IPS-11a (cell line): Measurements from ENCODE around the gene PRR35.
"Not testable (repeated sequence)": the region's sequence is repeated elsewhere in the genome, so short reads cannot be mapped to it uniquely, and the experiment has no call there.

Experiments
- H3K4me3 ChIP-seq: one replicate; pipeline ENCODE4 v1.5.1; 2013; ENCODE audit warnings: low read depth, low read length, control low read depth

The PRR35 gene

GRCh38 chr16:591892-592517 is 31.8 kb downstream of the PRR35 start:
- no peak overlapping the region for H3K4me3 ChIP-seq

- H3K4me3 ChIP-seq = no peak overlapping the region
These were observed 32.5 kb downstream of the PRR35 start for GRCh38 chr16:592518-593306.

GRCh38 chr16:593406-593805 is 33.2 kb downstream of the PRR35 start:
- no peak overlapping the region for H3K4me3 ChIP-seq

- no peak overlapping the region for H3K4me3 ChIP-seq
These were observed 33.6 kb downstream of the PRR35 start for GRCh38 chr16:593807-594206.

GRCh38 chr16:595094-595528 is 34.9 kb downstream of the PRR35 start:
- no peak overlapping the region for H3K4me3 ChIP-seq

- no peak overlapping the region for H3K4me3 ChIP-seq
These were observed 35.9 kb downstream of the PRR35 start for GRCh38 chr16:595942-596735.

- no peak overlapping the region for H3K4me3 ChIP-seq
These were observed 36.5 kb downstream of the PRR35 start for GRCh38 chr16:596736-597060.

- H3K4me3 ChIP-seq = not testable (repeated sequence)
These were observed 37.5 kb downstream of the PRR35 start for GRCh38 chr16:597655-598054.

- no peak overlapping the region for H3K4me3 ChIP-seq
These were observed 38.9 kb downstream of the PRR35 start for GRCh38 chr16:598823-599739.

- H3K4me3 ChIP-seq = no peak overlapping the region
These were observed 40.6 kb downstream of the PRR35 start for GRCh38 chr16:600781-601180.

GRCh38 chr16:603933-604332 is 43.7 kb downstream of the PRR35 start:
- no peak overlapping the region for H3K4me3 ChIP-seq

GRCh38 chr16:606656-607307 is 46.6 kb downstream of the PRR35 start:
- H3K4me3 ChIP-seq = no peak overlapping the region

GRCh38 chr16:608019-608418 is 47.8 kb downstream of the PRR35 start:
- no peak overlapping the region for H3K4me3 ChIP-seq

GRCh38 chr16:609316-609715 is 49.1 kb downstream of the PRR35 start:
- H3K4me3 ChIP-seq = no peak overlapping the region

- no peak overlapping the region for H3K4me3 ChIP-seq
These were observed 49.8 kb downstream of the PRR35 start for GRCh38 chr16:609984-610383.

GRCh38 chr16:610513-611381 is 50.6 kb downstream of the PRR35 start:
- H3K4me3 ChIP-seq = no peak overlapping the region

- no peak overlapping the region for H3K4me3 ChIP-seq
These were observed 54.9 kb downstream of the PRR35 start for GRCh38 chr16:615122-615521.
